Nephron progenitor cell (in vitro differentiated cells): ENCODE results near the gene NAALADL2.
"Not testable (repeated sequence)": the region's sequence is repeated elsewhere in the genome, so short reads cannot be mapped to it uniquely, and the experiment has no call there.

Experiments used
- DNase-seq: peaks from one replicate; pipeline ENCODE4 v3.0.0; 2021
- H3K27ac Mint-ChIP-seq: 2 replicates; pipeline ENCODE4 v1.8.0; 2021; ENCODE audit warnings: mild to moderate bottlenecking, moderate library complexity, mixed read lengths
- H3K27me3 Mint-ChIP-seq: 2 replicates; pipeline ENCODE4 v1.8.0; 2021; ENCODE audit warnings: mild to moderate bottlenecking, low read depth, mixed read lengths; ENCODE audit not compliant: poor library complexity
- H3K36me3 Mint-ChIP-seq: 2 replicates; pipeline ENCODE4 v1.8.0; 2021; ENCODE audit warnings: low read depth, mixed read lengths
- H3K4me1 Mint-ChIP-seq: 2 replicates; pipeline ENCODE4 v1.8.0; 2021; ENCODE audit warnings: mixed read lengths
- H3K4me3 Mint-ChIP-seq: 2 replicates; pipeline ENCODE4 v1.8.0; 2021; ENCODE audit warnings: mild to moderate bottlenecking, moderate library complexity, mixed read lengths
- H3K9me3 Mint-ChIP-seq: 2 replicates; pipeline ENCODE4 v1.8.0; 2021; ENCODE audit warnings: mild to moderate bottlenecking, moderate library complexity, mixed read lengths
- TF ChIP-seq, protein P1 (sequence below): fragments of 200-600 bp; sonication (generic); IDR thresholded peaks from 2 replicates; pipeline ENCODE4 v1.5.0; 2021; ENCODE audit warnings: antibody characterized with exemption

Gene NAALADL2

GRCh38 chr3:175118382-175118941 is 259.3 kb downstream of the NAALADL2 start:
- H3K4me3 Mint-ChIP-seq, result no peak overlapping the region
- no peak for DNase-seq
- H3K27me3 Mint-ChIP-seq, result no peaks in the 10 kb centered on the region
- H3K4me1 Mint-ChIP-seq, result no peaks in the 10 kb centered on the region
- H3K9me3 Mint-ChIP-seq, result peaks cover 14% of the 10 kb centered on the region
- TF ChIP-seq, protein P1, sequence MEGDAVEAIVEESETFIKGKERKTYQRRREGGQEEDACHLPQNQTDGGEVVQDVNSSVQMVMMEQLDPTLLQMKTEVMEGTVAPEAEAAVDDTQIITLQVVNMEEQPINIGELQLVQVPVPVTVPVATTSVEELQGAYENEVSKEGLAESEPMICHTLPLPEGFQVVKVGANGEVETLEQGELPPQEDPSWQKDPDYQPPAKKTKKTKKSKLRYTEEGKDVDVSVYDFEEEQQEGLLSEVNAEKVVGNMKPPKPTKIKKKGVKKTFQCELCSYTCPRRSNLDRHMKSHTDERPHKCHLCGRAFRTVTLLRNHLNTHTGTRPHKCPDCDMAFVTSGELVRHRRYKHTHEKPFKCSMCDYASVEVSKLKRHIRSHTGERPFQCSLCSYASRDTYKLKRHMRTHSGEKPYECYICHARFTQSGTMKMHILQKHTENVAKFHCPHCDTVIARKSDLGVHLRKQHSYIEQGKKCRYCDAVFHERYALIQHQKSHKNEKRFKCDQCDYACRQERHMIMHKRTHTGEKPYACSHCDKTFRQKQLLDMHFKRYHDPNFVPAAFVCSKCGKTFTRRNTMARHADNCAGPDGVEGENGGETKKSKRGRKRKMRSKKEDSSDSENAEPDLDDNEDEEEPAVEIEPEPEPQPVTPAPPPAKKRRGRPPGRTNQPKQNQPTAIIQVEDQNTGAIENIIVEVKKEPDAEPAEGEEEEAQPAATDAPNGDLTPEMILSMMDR, result no peak
- no peak overlapping the region for H3K27ac Mint-ChIP-seq
- H3K36me3 Mint-ChIP-seq, result no peaks in the 10 kb centered on the region

GRCh38 chr3:175121225-175121624 is 262.1 kb downstream of the NAALADL2 start:
- no peak for DNase-seq
- H3K27ac Mint-ChIP-seq, result no peak overlapping the region
- no peaks in the 10 kb centered on the region for H3K36me3 Mint-ChIP-seq
- H3K4me3 Mint-ChIP-seq, result no peak overlapping the region
- peaks cover 10% of the 10 kb centered on the region for H3K9me3 Mint-ChIP-seq
- TF ChIP-seq, protein P1, result no peak
- H3K27me3 Mint-ChIP-seq, result no peaks in the 10 kb centered on the region
- H3K4me1 Mint-ChIP-seq, result no peaks in the 10 kb centered on the region

DNA sequence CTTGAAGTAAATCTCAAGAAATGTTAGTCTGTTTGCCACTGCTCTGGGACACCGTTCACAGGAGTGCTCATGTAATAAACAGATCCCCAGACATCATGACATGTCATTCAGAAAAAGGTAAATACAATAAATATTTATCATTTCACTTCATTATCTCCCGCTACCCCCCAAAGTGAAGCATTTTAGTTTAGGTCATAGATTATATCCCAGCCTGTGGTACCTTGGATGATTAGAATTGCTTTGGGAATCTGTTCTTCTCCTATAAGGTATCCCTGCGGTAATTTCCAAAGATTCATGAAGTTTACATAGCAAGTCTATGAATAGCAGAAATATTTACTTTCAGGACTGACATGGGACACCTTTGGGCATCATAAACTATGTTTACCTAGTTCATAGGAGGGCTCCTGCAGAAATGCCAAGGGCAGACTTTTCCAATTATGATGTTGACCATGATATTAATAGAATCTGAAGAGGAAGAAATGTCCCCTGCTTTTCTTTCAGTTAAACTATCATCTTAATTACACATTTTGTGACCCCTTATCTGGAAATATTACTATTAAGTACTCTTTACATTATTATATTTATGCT is 268.0 kb downstream of the NAALADL2 start:
- Mint-ChIP-seq H3K9me3 (peaks cover 7% of the 10 kb centered on the region), H3K4me3 (no peak overlapping the region), H3K36me3 (no peaks in the 10 kb centered on the region), H3K27ac (no peak overlapping the region), H3K27me3 (no peaks in the 10 kb centered on the region), H3K4me1 (no peaks in the 10 kb centered on the region)
- TF ChIP-seq, protein P1, result no peak
- no peak for DNase-seq

- TF ChIP-seq, protein P1, result no peak
- Mint-ChIP-seq H3K36me3 (peaks cover 5% of the 10 kb centered on the region), H3K27ac (no peak overlapping the region), H3K27me3 (no peaks in the 10 kb centered on the region), H3K9me3 (peaks cover 16% of the 10 kb centered on the region), H3K4me1 (no peaks in the 10 kb centered on the region), H3K4me3 (no peak overlapping the region)
- no peak for DNase-seq
Measured at GRCh38 chr3:175129126-175129525, 270.0 kb downstream of the NAALADL2 start.

DNA sequence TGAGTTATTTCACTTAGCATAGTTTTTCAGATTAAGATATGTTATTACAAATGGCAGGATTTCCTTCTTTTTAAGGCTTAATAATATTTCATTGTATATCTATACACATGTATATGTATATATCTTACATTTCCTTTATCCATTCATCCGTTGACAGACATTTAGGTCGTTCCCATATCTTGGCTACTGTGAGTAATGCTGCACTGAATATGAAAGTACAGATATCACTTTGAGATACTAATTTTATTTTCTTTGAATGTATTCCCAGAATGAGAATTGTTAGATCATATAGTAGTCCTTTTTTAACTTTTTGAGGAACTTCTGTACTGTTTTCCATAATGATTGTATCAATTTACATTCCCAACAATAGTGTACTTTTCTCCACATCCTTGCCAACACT is 270.4 kb downstream of the NAALADL2 start:
- Mint-ChIP-seq H3K4me3 (no peak overlapping the region), H3K4me1 (no peaks in the 10 kb centered on the region), H3K27ac (no peak overlapping the region), H3K9me3 (peaks cover 20% of the 10 kb centered on the region), H3K36me3 (peaks cover 6% of the 10 kb centered on the region), H3K27me3 (no peaks in the 10 kb centered on the region)
- DNase-seq, result no peak
- TF ChIP-seq, protein P1, result no peak

DNA sequence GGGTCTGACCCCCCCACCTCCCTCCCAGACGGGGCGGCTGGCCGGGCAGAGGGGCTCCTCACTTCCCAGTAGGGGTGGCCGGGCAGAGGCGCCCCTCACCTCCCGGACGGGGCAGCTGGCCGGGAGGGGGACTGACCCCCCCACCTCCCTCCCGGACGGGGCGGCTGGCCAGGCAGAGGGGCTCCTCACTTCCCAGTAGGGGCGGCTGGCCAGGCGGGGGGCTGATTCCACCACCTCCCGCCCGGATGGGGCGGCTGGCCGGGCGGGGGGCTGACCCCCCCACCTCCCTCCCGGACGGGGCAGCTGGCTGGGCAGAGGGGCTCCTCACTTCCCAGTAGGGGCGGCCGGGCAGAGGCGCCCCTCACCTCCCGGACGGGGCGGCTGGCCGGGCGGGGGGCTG is 272.7 kb downstream of the NAALADL2 start:
- not testable (repeated sequence) for H3K27ac Mint-ChIP-seq, H3K27me3 Mint-ChIP-seq, DNase-seq, H3K36me3 Mint-ChIP-seq, H3K4me3 Mint-ChIP-seq, H3K4me1 Mint-ChIP-seq
- peaks cover 20% of the 10 kb centered on the region for H3K9me3 Mint-ChIP-seq

DNA sequence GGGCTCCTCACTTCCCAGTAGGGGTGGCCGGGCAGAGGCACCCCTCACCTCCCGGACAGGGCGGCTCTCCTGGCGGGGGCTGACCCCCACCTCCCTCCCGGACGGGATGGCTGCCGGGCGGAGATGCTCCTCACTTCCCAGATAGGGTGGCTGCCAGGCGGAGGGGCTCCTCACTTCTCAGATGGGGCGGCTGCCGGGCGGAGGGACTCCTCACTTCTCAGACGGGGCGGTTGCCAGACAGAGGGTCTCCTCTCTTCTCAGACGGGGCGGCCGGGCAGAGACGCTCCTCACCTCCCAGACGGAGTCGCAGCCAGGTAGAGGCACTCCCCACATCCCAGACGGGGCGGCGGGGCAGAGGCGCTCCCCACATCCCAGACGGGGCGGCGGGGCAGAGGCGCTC is 273.6 kb downstream of the NAALADL2 start:
- H3K4me3 Mint-ChIP-seq, H3K36me3 Mint-ChIP-seq, H3K27ac Mint-ChIP-seq, H3K27me3 Mint-ChIP-seq, H3K4me1 Mint-ChIP-seq, DNase-seq: not testable (repeated sequence)
- peaks cover 20% of the 10 kb centered on the region for H3K9me3 Mint-ChIP-seq
